ENCODE measurements around the gene TNFRSF12A. TPM values are rescaled to one million over a fixed set of nuclear protein-coding genes. Genes with fewer than 3 reads are reported as not detected.

Gene TNFRSF12A
- total and polyA plus RNA-seq, 2 of the 13 experiments (the other 11 are each of a cell fraction or from before 2014, with no cell fraction given): 61.9 to 66.0 TPM

- no peak for TF ChIP-seq ZNF318 (CRISPR knock-in tag; IDR thresholded peaks at IDR 0.05)
- TF ChIP-seq ZNF775 (CRISPR knock-in tag; IDR thresholded peaks at IDR 0.05; ENCODE audit: borderline replicate concordance): no peak
- TF ChIP-seq, protein P1, sequence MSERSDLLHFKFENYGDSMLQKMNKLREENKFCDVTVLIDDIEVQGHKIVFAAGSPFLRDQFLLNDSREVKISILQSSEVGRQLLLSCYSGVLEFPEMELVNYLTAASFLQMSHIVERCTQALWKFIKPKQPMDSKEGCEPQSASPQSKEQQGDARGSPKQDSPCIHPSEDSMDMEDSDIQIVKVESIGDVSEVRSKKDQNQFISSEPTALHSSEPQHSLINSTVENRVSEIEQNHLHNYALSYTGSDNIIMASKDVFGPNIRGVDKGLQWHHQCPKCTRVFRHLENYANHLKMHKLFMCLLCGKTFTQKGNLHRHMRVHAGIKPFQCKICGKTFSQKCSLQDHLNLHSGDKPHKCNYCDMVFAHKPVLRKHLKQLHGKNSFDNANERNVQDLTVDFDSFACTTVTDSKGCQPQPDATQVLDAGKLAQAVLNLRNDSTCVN (CRISPR knock-in tag; IDR thresholded peaks at IDR 0.05; ENCODE audit: borderline replicate concordance): no peak
- TF ChIP-seq, protein P2, sequence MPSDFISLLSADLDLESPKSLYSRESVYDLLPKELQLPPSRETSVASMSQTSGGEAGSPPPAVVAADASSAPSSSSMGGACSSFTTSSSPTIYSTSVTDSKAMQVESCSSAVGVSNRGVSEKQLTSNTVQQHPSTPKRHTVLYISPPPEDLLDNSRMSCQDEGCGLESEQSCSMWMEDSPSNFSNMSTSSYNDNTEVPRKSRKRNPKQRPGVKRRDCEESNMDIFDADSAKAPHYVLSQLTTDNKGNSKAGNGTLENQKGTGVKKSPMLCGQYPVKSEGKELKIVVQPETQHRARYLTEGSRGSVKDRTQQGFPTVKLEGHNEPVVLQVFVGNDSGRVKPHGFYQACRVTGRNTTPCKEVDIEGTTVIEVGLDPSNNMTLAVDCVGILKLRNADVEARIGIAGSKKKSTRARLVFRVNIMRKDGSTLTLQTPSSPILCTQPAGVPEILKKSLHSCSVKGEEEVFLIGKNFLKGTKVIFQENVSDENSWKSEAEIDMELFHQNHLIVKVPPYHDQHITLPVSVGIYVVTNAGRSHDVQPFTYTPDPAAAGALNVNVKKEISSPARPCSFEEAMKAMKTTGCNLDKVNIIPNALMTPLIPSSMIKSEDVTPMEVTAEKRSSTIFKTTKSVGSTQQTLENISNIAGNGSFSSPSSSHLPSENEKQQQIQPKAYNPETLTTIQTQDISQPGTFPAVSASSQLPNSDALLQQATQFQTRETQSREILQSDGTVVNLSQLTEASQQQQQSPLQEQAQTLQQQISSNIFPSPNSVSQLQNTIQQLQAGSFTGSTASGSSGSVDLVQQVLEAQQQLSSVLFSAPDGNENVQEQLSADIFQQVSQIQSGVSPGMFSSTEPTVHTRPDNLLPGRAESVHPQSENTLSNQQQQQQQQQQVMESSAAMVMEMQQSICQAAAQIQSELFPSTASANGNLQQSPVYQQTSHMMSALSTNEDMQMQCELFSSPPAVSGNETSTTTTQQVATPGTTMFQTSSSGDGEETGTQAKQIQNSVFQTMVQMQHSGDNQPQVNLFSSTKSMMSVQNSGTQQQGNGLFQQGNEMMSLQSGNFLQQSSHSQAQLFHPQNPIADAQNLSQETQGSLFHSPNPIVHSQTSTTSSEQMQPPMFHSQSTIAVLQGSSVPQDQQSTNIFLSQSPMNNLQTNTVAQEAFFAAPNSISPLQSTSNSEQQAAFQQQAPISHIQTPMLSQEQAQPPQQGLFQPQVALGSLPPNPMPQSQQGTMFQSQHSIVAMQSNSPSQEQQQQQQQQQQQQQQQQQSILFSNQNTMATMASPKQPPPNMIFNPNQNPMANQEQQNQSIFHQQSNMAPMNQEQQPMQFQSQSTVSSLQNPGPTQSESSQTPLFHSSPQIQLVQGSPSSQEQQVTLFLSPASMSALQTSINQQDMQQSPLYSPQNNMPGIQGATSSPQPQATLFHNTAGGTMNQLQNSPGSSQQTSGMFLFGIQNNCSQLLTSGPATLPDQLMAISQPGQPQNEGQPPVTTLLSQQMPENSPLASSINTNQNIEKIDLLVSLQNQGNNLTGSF (CRISPR knock-in tag; IDR thresholded peaks at IDR 0.05): 0 out of 2 replicates have a peak, but pooled peaks have one; percentile 35
- no peak for TF ChIP-seq TBL1XR1 (IDR thresholded peaks at IDR 0.05; ENCODE audit: borderline replicate concordance, low read length, partially characterized antibody)
- TF ChIP-seq IRF9 (CRISPR knock-in tag; IDR thresholded peaks at IDR 0.05; ENCODE audit: borderline replicate concordance): no peak
- TF ChIP-seq, protein P3, sequence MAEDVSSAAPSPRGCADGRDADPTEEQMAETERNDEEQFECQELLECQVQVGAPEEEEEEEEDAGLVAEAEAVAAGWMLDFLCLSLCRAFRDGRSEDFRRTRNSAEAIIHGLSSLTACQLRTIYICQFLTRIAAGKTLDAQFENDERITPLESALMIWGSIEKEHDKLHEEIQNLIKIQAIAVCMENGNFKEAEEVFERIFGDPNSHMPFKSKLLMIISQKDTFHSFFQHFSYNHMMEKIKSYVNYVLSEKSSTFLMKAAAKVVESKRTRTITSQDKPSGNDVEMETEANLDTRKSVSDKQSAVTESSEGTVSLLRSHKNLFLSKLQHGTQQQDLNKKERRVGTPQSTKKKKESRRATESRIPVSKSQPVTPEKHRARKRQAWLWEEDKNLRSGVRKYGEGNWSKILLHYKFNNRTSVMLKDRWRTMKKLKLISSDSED (CRISPR knock-in tag; IDR thresholded peaks at IDR 0.05): no peak
- no peak for TF ChIP-seq ZNF790 (CRISPR knock-in tag; IDR thresholded peaks at IDR 0.05; ENCODE audit: borderline replicate concordance)
- TF ChIP-seq GABPA (IDR thresholded peaks at IDR 0.05; ENCODE audit: low read depth, low read length): no peak
- no peak for TF ChIP-seq GABPA (CRISPR knock-in tag; IDR thresholded peaks at IDR 0.05; ENCODE audit: low read depth)
- no peak for TF ChIP-seq HNRNPH1 (optimal IDR thresholded peaks at IDR 0.05; ENCODE audit: low read depth, low read length)
- TF ChIP-seq ZNF660 (CRISPR knock-in tag; IDR thresholded peaks at IDR 0.05; ENCODE audit: borderline replicate concordance, low read depth): no peak
Measured at GRCh38 chr16:3020247-3020603, at the start of gene TNFRSF12A (continued).

Data from HepG2 (cell line).